K562 (cell line): ENCODE data around the gene KIAA0825. TPM values are rescaled to one million over a fixed set of nuclear protein-coding genes. Genes with fewer than 3 reads are reported as not detected.

Experiments
- ATAC-seq: fragments of 200-7000 bp; cut with Tn5 transposase; 3 replicates; pipeline ENCODE4 v1.9.1; 2020; ENCODE audit warnings: moderate library complexity
- BruUV-seq: library from RNA; stranded (reverse); fragments of 400-500 nt; replicated peaks from 2 replicates; lab custom pipeline; 2021; lab: Mats Ljungman, UMichigan
- CTCF ChIA-PET: fragments of 300-600 bp; formaldehyde crosslinking; extraction: SDS; loops from one replicate; lab custom pipeline; 2021; ENCODE audit warnings: low intra/inter-chr PET ratio; lab: Yijun Ruan, JAX
- POLR2A ChIA-PET: fragments of 300-600, 350-650 bp; sonication (Branson Sonifier 250); formaldehyde crosslinking; extraction: SDS; loops from one replicate; lab custom pipeline; 2021; ENCODE audit warnings: antibody characterized with exemption, inconsistent platforms; lab: Yijun Ruan, JAX
- DNase-seq, 4 experiments: peaks; one replicate each; pipeline versions ENCODE4 v3.0.0 to v3.0.0-alpha.2; 2011 to 2018; ENCODE audit warnings: low spot score in 3 of 4, mixed read lengths in 3 of 4; ENCODE audit errors: extremely low read depth in 1 of 4
- FAIRE-seq: peaks from 2 replicates; lab custom pipeline; 2011; peaks lifted over from hg19 to GRCh38; lab: Jason Lieb, UNC
- H2AFZ ChIP-seq: 2 replicates; pipeline ENCODE4 v1.6.0; 2011; ENCODE audit warnings: low read depth, low read length, control low read depth, inconsistent platforms
- H3K27ac ChIP-seq: fragments of 200-600 bp; 3 replicates; pipeline ENCODE4 v1.8.0; 2011; ENCODE audit warnings: low read depth, mild to moderate bottlenecking, control low read depth, inconsistent platforms, low read length, moderate library complexity, mixed read lengths; ENCODE audit errors: extremely low read depth
- H3K27me3 ChIP-seq, 2 experiments: fragments of 300-600 bp in 1 of 2; 2 replicates in 1 of 2; 3 replicates in 1 of 2; pipeline versions ENCODE4 v1.6.0 to v1.8.0; 2011; ENCODE audit warnings: inconsistent platforms in 2 of 2, low read length in 2 of 2, mild to moderate bottlenecking in 1 of 2, mixed read lengths in 1 of 2, moderate library complexity in 1 of 2; ENCODE audit not compliant: control insufficient read depth in 2 of 2, insufficient read depth in 2 of 2
- H3K36me3 ChIP-seq: fragments of 300-600 bp; 3 replicates; pipeline ENCODE4 v1.8.0; 2011; ENCODE audit warnings: mild to moderate bottlenecking, low read length, inconsistent platforms; ENCODE audit not compliant: control insufficient read depth, insufficient read depth
- H3K4me1 ChIP-seq, 2 experiments: fragments of 200-600 bp in 1 of 2; replicated peaks in 1 of 2; 2 replicates in 1 of 2; 3 replicates in 1 of 2; pipeline versions ENCODE4 v1.5.1 to v1.8.0; 2011; ENCODE audit warnings: inconsistent platforms in 2 of 2, low read length in 2 of 2, mild to moderate bottlenecking in 1 of 2, mixed read lengths in 1 of 2, moderate library complexity in 1 of 2; ENCODE audit not compliant: control insufficient read depth in 2 of 2, insufficient read depth in 2 of 2
- H3K4me2 ChIP-seq: 2 replicates; pipeline ENCODE4 v1.6.1; 2011; ENCODE audit warnings: low read length, control low read depth, inconsistent platforms, mixed read lengths; ENCODE audit not compliant: insufficient read depth
- H3K4me3 ChIP-seq: fragments of 200-600 bp; sonication (generic), shearing (Covaris generic); 2 replicates; pipeline ENCODE4 v1.5.1; 2016; ENCODE audit warnings: control low read depth, inconsistent platforms
- H3K79me2 ChIP-seq: fragments of 200-600 bp; 3 replicates; pipeline ENCODE4 v1.8.0; 2011; ENCODE audit warnings: low read length, inconsistent platforms; ENCODE audit not compliant: control insufficient read depth, insufficient read depth
- H3K9ac ChIP-seq, 2 experiments: 2 replicates each; pipeline versions ENCODE4 v1.6.0 to v1.6.1; 2011; ENCODE audit warnings: low read depth in 2 of 2, low read length in 2 of 2, control low read depth in 1 of 2, inconsistent platforms in 1 of 2, mild to moderate bottlenecking in 1 of 2, mixed read lengths in 1 of 2; ENCODE audit not compliant: insufficient read depth in 1 of 2
- H3K9me1 ChIP-seq: one replicate; pipeline ENCODE4 v1.6.0; 2011; ENCODE audit warnings: inconsistent platforms, mild to moderate bottlenecking, low read length, moderate library complexity; ENCODE audit not compliant: control insufficient read depth, insufficient read depth
- H3K9me3 ChIP-seq: replicated peaks from 2 replicates; pipeline ENCODE4 v1.5.1; 2011; ENCODE audit warnings: low read depth, low read length, inconsistent platforms; ENCODE audit not compliant: control insufficient read depth, insufficient read depth
- H4K20me1 ChIP-seq: replicated peaks from 2 replicates; pipeline ENCODE4 v1.6.1; 2011; ENCODE audit warnings: low read length, inconsistent platforms, mixed read lengths; ENCODE audit not compliant: control insufficient read depth, insufficient read depth
- BCOR ChIP-seq: fragments of 450-650 bp; IDR thresholded peaks from 2 replicates; pipeline ENCODE4 v1.6.1; 2016
- FOXA1 ChIP-seq: fragments of 450-650 bp; IDR thresholded peaks from 2 replicates; pipeline ENCODE4 v1.6.1; 2016; ENCODE audit warnings: mild to moderate bottlenecking, borderline replicate concordance
- FOXA3 ChIP-seq, 2 experiments: fragments of 450-650 bp in 1 of 2; sonication (generic) in 1 of 2; formaldehyde crosslinking; IDR thresholded peaks in 1 of 2; conservative IDR thresholded peaks in 1 of 2; 2 replicates each; pipeline versions ENCODE4 v1.4.0 to v1.8.0; 2020 to 2022; ENCODE audit warnings: mild to moderate bottlenecking in 2 of 2, missing genetic modification reagents in 1 of 2
- KDM5B ChIP-seq: fragments of 200-600 bp; sonication (generic); IDR thresholded peaks from 2 replicates; pipeline ENCODE4 v1.6.1; 2012; ENCODE audit warnings: low read depth, mild to moderate bottlenecking, moderate library complexity, low read length, control low read depth, inconsistent platforms; ENCODE audit not compliant: insufficient replicate concordance
- MBD1 ChIP-seq: fragments of 250-450 bp; sonication (Bioruptor Pico); IDR thresholded peaks from 2 replicates; pipeline ENCODE4 v1.8.0; 2022; ENCODE audit warnings: inconsistent platforms
- NR0B1 ChIP-seq: fragments of 450-650 bp; IDR thresholded peaks from one replicate; pipeline ENCODE4 v1.6.1; 2018; ENCODE audit warnings: mild to moderate bottlenecking, moderate library complexity; ENCODE audit not compliant: partially characterized antibody
- SRSF3 ChIP-seq: fragments of 200-400 bp; formaldehyde crosslinking; IDR thresholded peaks from 2 replicates; pipeline ENCODE4 v1.6.1; 2016; ENCODE audit warnings: mild to moderate bottlenecking, low read length, moderate library complexity; ENCODE audit not compliant: insufficient read depth
- ZNF408 ChIP-seq: fragments of 250-450 bp; sonication (Bioruptor Pico); IDR thresholded peaks from 2 replicates; pipeline ENCODE4 v1.4.0; 2020; ENCODE audit warnings: low read depth, mild to moderate bottlenecking, moderate library complexity
- whole genome bisulfite sequencing: fragments of 100-300 bp; shearing (Covaris generic); methylation state at CpG from one replicate; pipeline ENCODE4 v1.1.6; 2016; ENCODE audit warnings: low coverage, mixed read lengths; ENCODE audit not compliant: insufficient coverage; ENCODE audit errors: missing lambda C conversion rate; 5-methylcytosine and 5-hydroxymethylcytosine counted together
- in situ Hi-C: fragments of 300-500 bp; cut with MboI; formaldehyde crosslinking; loops from 4 replicates; pipeline ENCODE4 v1.15.0; 2018; ENCODE audit warnings: inconsistent platforms, mixed read lengths
- intact Hi-C: fragments of 100-400 bp; cut with micrococcal nuclease; formaldehyde crosslinking; loops from 2 replicates; pipeline ENCODE4 v1.14.2; 2022
- polyA plus RNA-seq, 8 experiments: library from polyadenylated mRNA; depleted of rRNA in 4 of 8; stranded (reverse) in 5 of 8; unstranded in 3 of 8; fragments of >200 nt; fragmentation: Nextera tagmentation in 2 of 8; fragmentation: Illumina TruSeq in 1 of 8; extraction: Ambion mirVana in 2 of 8; extraction: Trizol in 1 of 8; gene quantifications; 2 replicates each; pipeline versions ENCODE4 v1.2.1 to v1.2.3, GENCODE V29; 2011 to 2014; ENCODE audit warnings: inconsistent platforms in 1 of 8, missing spikeins in 1 of 8
- total RNA-seq, 7 experiments: library from RNA; depleted of rRNA in 6 of 7; stranded (reverse); fragments of >200 nt in 6 of 7; fragmentation: Illumina TruSeq in 2 of 7; extraction: Trizol in 2 of 7; gene quantifications; 2 replicates each; pipeline versions ENCODE4 v1.2.1 to v1.2.3, GENCODE V29; 2011 to 2021; ENCODE audit warnings: low replicate concordance in 1 of 7

KIAA0825 gene
- total and polyA plus RNA-seq, 9 of the 15 experiments (the other 6 are each of a cell fraction or from before 2014, with no cell fraction given): 0.05 to 0.36 (median 0.16) TPM; not detected in 1

- ATAC-seq (no peak), FAIRE-seq (no peak), DNase-seq (no peak)
- CTCF ChIA-PET: no interaction called here
- Histone ChIP-seq H3K9me3 (no peaks in the 10 kb centered on the region), H3K4me2 (no peak overlapping the region), H3K9ac (no peak overlapping the region), H3K27ac (no peak overlapping the region), H3K27me3 (no peaks in the 10 kb centered on the region), H3K9me1 (no peaks in the 10 kb centered on the region), H2AFZ (no peak overlapping the region), H3K36me3 (no peaks in the 10 kb centered on the region)
- intact Hi-C loops (no loop called here), in situ Hi-C loops (no loop called here)
- BruUV-seq: no TSS peak
- 0% methylated on average over 1 of the region's 1 CpG for WGBS
- TF ChIP-seq ZNF408 (CRISPR knock-in tag) (no peak), FOXA3 (CRISPR knock-in tag; conservative IDR thresholded peaks at IDR 0.05 in 1 of 2, IDR thresholded peaks at IDR 0.05 in 1 of 2) (no peak), FOXA1 (no peak), BCOR (no peak), SRSF3 (no peak), NR0B1 (no peak), KDM5B (no peak), MBD1 (CRISPR knock-in tag) (no peak)
- TF ChIP-seq, all 486 proteins: peak for 0
- Histone ChIP-seq H3K79me2 (no peaks in the 10 kb centered on the region), H3K4me1 (no peaks in the 10 kb centered on the region), H4K20me1 (no peaks in the 10 kb centered on the region), H3K4me3 (no peak overlapping the region)
- POLR2A ChIA-PET: no interaction called here
These were observed 442.5 kb downstream of the KIAA0825 start for GRCh38 chr5:94175912-94176311.
